ENCODE results near the gene GPR135. TPM values are rescaled to one million over a fixed set of nuclear protein-coding genes. Genes with fewer than 3 reads are reported as not detected.

GPR135 gene
- total RNA-seq, 2 experiments from 2014 or later = 1.5 to 1.7 TPM

GRCh38 chr14:59492384-59492783 lies 27.2 kb upstream of the GPR135 start:
- Mint-ChIP-seq H3K9me3 (no peaks in the 10 kb centered on the region), H3K27me3 (no peaks in the 10 kb centered on the region), H3K4me3 (no peak overlapping the region), H3K27ac (no peak overlapping the region), H3K4me1 (ENCODE audit: low read depth) (peaks cover 30% of the 10 kb centered on the region), H3K36me3 (ENCODE audit: low read depth) (peaks cover 55% of the 10 kb centered on the region)
- DNase-seq (no peak), ATAC-seq (no peak)
- ChIA-PET POLR2A (no interaction called here), CTCF (interaction anchor here (2.0 to 2.2 kb wide), 2 partner anchors 15 to 16 kb away, joined by 5 read pairs; no protein-coding TSS in a partner anchor)
- TF ChIP-seq, protein P1, sequence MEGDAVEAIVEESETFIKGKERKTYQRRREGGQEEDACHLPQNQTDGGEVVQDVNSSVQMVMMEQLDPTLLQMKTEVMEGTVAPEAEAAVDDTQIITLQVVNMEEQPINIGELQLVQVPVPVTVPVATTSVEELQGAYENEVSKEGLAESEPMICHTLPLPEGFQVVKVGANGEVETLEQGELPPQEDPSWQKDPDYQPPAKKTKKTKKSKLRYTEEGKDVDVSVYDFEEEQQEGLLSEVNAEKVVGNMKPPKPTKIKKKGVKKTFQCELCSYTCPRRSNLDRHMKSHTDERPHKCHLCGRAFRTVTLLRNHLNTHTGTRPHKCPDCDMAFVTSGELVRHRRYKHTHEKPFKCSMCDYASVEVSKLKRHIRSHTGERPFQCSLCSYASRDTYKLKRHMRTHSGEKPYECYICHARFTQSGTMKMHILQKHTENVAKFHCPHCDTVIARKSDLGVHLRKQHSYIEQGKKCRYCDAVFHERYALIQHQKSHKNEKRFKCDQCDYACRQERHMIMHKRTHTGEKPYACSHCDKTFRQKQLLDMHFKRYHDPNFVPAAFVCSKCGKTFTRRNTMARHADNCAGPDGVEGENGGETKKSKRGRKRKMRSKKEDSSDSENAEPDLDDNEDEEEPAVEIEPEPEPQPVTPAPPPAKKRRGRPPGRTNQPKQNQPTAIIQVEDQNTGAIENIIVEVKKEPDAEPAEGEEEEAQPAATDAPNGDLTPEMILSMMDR (IDR thresholded peaks at IDR 0.05) = no peak
- intact Hi-C loops (cut with micrococcal nuclease) = no loop called here

DNA sequence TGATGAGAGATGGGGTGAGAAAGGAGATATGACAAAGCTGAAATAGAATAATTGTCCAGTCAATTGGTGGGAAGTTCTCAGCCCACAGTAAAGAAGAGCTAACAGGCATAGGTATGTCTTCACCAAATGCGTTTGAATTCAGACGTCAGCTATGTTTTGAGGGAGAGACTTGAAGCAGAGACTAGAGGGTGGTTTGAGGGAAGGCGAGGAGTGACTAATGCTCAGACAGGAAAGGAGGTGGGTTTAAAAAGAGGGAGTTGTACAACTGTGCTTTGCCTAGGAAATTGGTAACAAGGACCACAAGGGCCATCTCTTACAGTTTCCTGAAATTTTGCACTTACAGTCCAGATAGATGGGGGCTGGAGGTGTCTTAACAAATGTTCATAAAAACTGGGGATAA lies 25.6 kb upstream of the GPR135 start:
- TF ChIP-seq, protein P1 (IDR thresholded peaks at IDR 0.05) = no peak
- Mint-ChIP-seq H3K27ac (no peak overlapping the region), H3K4me3 (no peak overlapping the region), H3K27me3 (no peaks in the 10 kb centered on the region), H3K36me3 (ENCODE audit: low read depth) (peaks cover 50% of the 10 kb centered on the region), H3K4me1 (ENCODE audit: low read depth) (peaks cover 34% of the 10 kb centered on the region), H3K9me3 (no peaks in the 10 kb centered on the region)
- intact Hi-C loops (cut with micrococcal nuclease) = no loop called here
- no peak for DNase-seq
- POLR2A ChIA-PET = no interaction called here
- CTCF ChIA-PET = interaction anchor here (1.2 to 2.2 kb wide), 3 partner anchors 14 to 21 kb away, joined by 4 to 5 read pairs (median 5); no protein-coding TSS in a partner anchor
- ATAC-seq = peak; percentile 37

GRCh38 chr14:59484639-59485175 lies 19.5 kb upstream of the GPR135 start:
- peak; percentile 60 for ATAC-seq
- Mint-ChIP-seq H3K36me3 (ENCODE audit: low read depth) (peaks cover 33% of the 10 kb centered on the region), H3K4me1 (ENCODE audit: low read depth) (peaks cover 57% of the 10 kb centered on the region), H3K4me3 (peak overlapping the region; percentile 88), H3K27me3 (no peaks in the 10 kb centered on the region), H3K9me3 (no peaks in the 10 kb centered on the region), H3K27ac (peak overlapping the region; percentile 88)
- intact Hi-C loops (cut with micrococcal nuclease) = no loop called here
- CTCF ChIA-PET = interaction anchor here (0.7 to 2.7 kb wide), 7 partner anchors 15 to 295 kb away, joined by 3 to 11 read pairs (median 3); partner anchors contain the start of gene DAAM1
- POLR2A ChIA-PET = interaction anchor here (0.6 to 2.9 kb wide), 5 partner anchors 11 to 764 kb away, joined by 3 to 15 read pairs (median 4); partner anchors contain the start of gene PPM1A
- no peak for DNase-seq
- TF ChIP-seq, protein P1 (IDR thresholded peaks at IDR 0.05) = no peak

DNA sequence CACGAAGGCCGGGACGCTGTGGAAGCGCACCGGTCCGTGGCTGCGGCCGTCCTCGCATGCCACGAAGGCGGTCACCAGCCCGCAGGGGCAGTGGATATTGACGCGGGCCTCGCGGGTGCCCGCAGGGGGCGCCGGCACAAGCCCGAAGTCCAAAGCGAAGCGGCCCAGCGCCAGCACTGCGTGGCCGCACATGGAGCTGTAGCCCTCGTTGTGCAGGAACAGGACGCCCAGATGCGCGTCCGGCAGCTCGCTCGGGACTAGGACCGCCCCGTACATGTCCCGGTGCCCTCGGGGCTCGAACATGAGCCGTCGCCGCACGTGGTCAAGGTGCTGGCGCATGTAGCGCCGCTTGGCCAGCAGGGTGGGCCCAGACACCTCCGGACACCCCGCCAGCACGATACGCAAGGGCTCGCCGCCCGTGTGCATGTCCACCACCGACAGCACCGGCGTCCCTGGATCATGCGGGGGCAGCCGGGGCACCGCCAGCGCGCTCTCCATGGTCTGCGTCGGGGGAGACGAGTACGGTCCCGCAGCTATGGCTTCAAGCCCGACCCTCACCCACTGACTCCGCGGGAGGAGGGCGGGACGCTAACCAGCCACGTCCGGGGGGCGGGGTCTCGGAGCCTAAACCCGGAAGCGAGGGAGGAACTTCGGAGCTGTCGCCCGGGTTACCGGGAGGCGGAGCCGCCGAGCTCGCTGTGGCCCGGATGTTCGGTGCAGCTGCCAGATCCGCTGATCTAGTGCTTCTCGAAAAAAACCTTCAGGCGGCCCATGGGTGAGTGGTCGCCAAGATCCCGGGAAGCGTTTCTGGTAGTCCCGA lies 18.8 kb upstream of the GPR135 start, which contains the start of the genes JKAMP and L3HYPDH:
JKAMP (plus strand) TSS at position 699 of the 820 bp plus-strand sequence; CDS start at position 772, 73 bp downstream.
L3HYPDH (minus strand) TSS at position 590 of the 820 bp plus-strand sequence; CDS start at position 498, 92 bp downstream.
- no peaks in the 10 kb centered on the region for H3K9me3 Mint-ChIP-seq
- H3K4me3 Mint-ChIP-seq = peak within 1 kb of the TSS; percentile 88
- H3K36me3 Mint-ChIP-seq (ENCODE audit: low read depth) = peaks cover 28% of the 10 kb centered on the region
- peak within 1 kb of the TSS; percentile 88 for H3K27ac Mint-ChIP-seq
- ATAC-seq (peak; percentile 96), DNase-seq (peak; percentile 98)
- CTCF ChIA-PET = interaction anchor here (0.7 to 2.7 kb wide), 8 partner anchors 14 to 295 kb away, joined by 3 to 11 read pairs (median 3); partner anchors contain the start of gene DAAM1
- TF ChIP-seq, protein P1 (IDR thresholded peaks at IDR 0.05) = peak; percentile 25
- peaks cover 55% of the 10 kb centered on the region for H3K4me1 Mint-ChIP-seq (ENCODE audit: low read depth)
- intact Hi-C loops (cut with micrococcal nuclease) = no loop called here
- POLR2A ChIA-PET = interaction anchor here (0.6 to 2.9 kb wide), 9 partner anchors 10 to 765 kb away, joined by 3 to 15 read pairs (median 3); partner anchors contain the start of genes DAAM1 and PPM1A
- no peaks in the 10 kb centered on the region for H3K27me3 Mint-ChIP-seq

Data from activated CD8-positive, alpha-beta T cell treated with anti-CD3 and anti-CD28 coated beads for 36 hours (primary cell).